Activated effector memory CD4-positive, alpha-beta T cell treated with Interleukin-2 at 50 U/mL for 16 hours (primary cell): ENCODE results near the gene INHBA.

Source experiments
- DNase-seq: peaks from one replicate; pipeline ENCODE4 v3.0.0-alpha.2; 2020

The INHBA gene

GRCh38 chr7:41710838-41711237 is 7.9 kb upstream of the INHBA start:
- DNase-seq: no peak

DNA sequence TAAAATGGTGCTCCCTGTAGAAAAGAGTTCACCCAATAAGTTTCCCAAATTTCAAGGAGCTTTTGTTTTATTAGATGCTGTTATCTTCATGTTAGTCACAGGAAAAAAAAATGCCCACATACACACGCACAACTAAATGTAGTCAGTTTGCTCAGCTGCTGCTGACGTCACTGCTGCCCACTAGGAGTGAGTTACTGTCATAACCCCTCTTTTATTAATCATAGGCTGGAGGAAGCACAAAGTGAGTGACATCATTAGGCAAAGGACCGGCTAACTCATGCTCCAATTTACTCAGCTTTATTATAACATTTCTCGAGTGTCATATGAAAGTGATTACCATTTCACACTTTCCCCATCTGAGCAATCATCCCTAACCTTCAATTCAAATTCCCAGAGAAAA is 6.7 kb upstream of the INHBA start:
- DNase-seq: no peak

GRCh38 chr7:41708581-41709358 is 5.9 kb upstream of the INHBA start:
- no peak for DNase-seq

GRCh38 chr7:41706228-41706930 is 3.5 kb upstream of the INHBA start:
- DNase-seq: no peak

DNA sequence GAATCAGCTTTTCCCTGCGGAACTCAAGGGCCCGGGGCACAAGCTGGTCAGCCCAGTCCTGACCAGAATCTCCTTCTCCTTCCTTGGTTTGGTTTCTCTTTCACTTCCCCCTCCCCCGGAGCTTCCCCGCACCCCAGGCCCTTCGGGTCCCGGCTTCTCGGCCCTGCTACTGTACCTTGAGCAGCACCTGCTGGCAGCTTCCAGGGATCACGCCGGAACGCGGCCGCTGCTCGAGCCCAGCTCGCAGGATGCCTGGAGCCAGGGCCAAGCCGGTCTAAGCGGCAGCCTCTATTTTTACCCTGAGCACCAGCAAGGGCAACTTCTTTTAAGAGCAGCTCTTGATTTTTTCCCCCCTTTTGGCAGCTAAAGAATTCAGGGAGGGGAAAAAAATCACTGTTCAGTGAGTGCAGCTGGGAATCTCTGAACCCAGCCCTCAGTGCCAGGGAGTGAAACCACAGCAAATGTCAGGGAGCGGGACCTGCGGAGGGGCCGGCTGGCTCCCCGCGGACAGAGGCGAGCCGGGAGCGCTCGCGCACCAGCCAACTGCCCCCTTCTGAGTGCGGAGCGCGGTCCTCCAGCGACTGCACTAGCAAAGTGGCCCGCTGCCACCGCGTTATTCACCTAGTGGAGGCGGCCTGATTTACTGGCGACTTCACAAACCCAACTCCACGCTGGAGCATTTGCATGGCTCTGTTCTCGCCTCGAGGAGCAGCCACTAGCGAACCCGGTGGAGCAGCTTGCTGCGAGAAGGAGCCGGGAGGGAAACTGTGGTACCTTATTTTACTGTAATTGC is 2.4 kb upstream of the INHBA start:
- DNase-seq: no peak

GRCh38 chr7:41701068-41701941 is 1.6 kb downstream of the INHBA start:
- DNase-seq: no peak

DNA sequence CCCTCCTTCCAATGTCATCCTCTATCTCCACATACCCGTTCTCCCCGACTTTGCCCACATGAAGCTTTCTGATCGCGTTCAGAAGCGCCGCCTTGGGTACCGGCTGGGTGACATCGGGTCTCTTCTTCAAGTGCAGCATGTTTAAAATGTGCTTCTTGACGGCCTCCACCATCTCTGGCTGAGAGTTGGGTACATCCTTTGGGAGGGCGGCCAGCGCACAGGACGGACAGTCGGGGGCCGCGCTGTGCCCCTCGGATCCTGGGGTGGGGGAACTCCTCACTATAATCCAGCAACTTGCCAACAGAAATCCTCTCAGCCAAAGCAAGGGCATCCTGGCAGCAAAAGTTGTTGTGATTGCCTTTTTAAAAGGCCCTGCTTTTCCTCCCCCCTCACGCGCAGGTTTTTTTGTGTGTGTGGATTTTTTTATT is 2.8 kb downstream of the INHBA start:
- no peak for DNase-seq

- DNase-seq: no peak
Measured at GRCh38 chr7:41699516-41699915, 3.4 kb downstream of the INHBA start.

- DNase-seq: no peak
Measured at GRCh38 chr7:41698726-41699125, 4.2 kb downstream of the INHBA start.

- no peak for DNase-seq
Measured at GRCh38 chr7:41698114-41698513, 4.8 kb downstream of the INHBA start.

DNA sequence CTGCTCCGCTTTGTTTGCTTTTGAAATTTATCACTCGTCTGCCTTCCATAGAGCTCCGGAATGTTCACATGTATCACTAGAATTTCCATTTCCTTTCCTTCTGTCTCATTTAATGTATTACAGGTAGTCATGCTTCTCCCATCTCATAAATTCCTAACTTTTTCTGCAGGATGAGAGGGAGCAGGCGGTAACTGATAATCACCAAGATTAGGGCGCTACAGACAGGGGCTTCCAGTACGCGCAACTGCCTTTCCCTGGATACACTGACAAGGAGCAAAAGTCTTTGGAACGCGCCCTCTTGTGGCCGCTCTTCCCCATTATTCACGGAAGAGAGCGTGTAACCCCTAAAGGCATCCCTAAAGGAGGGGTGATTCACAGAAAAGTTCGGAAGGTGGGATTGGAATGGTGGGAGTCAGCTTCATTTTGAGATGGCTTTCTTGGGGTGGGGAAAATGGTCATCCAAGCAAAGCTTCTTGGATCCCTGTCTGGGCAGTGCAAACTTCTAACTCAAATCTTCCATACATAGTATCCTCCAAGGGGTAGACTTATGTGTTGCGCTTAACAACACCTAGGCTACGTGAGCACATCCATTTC is 6.5 kb downstream of the INHBA start:
- DNase-seq: no peak

DNA sequence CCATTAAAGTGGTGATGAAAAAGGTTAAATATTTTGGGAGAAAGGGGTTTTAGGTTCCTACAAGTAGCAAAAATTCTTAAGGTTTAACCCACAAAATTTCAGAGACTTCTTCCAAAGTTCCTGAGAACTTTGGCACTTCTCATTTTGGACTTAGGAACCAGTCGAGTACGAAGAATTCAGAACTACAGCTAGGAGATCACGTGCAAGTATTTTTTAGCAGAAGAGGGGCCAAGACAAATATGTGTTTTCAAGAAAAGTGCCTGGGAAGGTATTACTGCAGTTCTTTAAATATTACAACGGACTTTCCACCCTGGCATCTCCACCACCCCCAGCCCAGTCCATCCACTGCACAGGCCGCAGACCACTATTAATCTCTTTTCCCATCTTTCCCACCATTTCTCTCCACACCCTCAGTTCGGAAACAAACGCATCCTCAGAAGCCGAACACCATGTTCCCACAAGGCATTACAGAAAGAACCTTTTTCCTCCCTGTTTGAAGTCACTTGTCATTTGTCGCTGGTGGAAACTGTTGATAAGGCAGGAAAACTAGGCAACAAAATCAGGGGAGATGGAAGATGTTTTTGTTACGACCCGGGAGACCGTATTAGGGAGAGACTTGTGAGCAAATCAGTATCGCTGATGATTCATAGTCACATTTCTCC is 7.1 kb downstream of the INHBA start:
- no peak for DNase-seq

DNA sequence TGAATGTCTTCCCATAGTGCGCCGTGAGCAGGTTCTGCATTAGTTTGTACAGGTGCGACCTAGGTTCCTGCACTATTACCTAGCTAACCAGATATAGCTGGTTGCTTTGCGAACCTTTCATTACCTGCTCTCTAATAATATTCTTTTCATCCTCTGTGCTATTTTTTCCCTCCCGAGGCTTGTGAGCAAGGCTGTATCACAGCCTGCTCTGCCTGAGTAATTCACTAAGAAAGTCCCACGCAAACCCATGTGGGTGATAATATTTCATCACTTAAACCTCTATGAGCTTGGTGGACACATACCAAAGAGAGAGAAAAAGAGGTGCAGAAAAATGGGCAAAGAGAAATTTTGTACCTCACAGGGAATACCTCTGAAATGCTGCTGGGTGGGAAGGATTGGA is 8.4 kb downstream of the INHBA start:
- no peak for DNase-seq

- no peak for DNase-seq
Measured at GRCh38 chr7:41693150-41693997, 9.5 kb downstream of the INHBA start.

DNA sequence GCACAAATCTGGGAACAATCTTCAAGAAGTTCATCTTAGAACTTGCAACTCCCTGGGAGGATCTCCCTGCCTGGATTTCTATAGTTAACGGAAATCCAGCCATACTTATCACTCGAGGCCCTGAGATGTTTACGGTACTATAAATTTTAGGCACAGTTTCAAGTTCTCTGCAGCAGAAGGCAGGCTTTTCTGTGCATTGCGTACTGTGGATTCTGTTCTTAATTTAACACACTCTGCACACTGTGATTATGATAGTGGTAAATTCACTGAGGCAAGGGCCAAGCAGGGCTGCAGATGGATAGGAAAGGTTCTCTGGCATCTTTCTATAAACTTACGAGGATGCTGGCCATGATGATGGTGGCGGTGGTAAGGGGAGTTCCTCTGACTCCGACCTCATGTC is 10.6 kb downstream of the INHBA start:
- no peak for DNase-seq

- no peak for DNase-seq
Measured at GRCh38 chr7:41691286-41692190, 11.4 kb downstream of the INHBA start.

DNA sequence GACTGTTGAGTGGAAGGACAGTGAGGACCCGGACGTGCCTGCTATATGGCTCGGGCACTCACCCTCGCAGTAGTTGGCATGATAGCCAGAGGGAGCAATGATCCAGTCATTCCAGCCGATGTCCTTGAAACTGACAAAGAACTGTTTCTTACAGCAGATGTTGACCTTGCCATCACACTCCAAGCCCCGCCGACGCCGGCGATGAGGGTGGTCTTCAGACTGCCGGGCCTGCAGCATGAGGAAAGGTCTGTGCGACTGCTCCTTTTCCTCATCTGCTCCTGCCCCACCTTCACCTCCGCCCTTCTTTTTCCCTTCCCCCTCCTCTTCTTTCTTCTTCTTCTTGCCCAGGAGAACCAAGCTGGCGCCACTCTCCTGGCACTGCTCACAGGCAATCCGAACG is 13.1 kb downstream of the INHBA start:
- DNase-seq: no peak

GRCh38 chr7:41688906-41689305 is 14.0 kb downstream of the INHBA start:
- DNase-seq: no peak

GRCh38 chr7:41688012-41688625 is 14.8 kb downstream of the INHBA start:
- no peak for DNase-seq
